ENCODE results near the gene PREX1.

DNA sequence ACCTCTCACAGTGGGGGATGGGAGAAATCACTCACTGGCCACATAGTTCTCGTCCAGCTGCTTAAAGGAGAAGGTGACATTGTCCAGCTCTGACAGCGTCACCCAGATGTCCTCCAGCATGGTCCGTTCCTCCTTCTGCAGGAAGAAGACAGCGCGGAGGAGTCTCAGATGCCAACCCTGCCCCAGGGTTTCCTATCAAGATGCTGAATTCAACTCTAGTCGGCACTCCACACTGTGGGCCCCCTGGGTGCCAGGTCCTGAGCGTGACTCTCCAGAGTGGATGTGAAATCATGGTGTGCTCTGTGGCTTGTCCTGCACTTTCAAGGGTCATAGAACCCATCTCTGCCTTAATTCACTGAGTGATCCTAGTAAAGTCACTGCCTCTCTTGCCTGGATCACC lies 193.2 kb downstream of the PREX1 start:
- TF ChIP-seq POLR2AphosphoS5 (IDR thresholded peaks at IDR 0.05) (no peak), POLR2A (IDR thresholded peaks at IDR 0.05) (no peak), EP300 (IDR thresholded peaks at IDR 0.05) (no peak)
- TF ChIP-seq, protein P1, sequence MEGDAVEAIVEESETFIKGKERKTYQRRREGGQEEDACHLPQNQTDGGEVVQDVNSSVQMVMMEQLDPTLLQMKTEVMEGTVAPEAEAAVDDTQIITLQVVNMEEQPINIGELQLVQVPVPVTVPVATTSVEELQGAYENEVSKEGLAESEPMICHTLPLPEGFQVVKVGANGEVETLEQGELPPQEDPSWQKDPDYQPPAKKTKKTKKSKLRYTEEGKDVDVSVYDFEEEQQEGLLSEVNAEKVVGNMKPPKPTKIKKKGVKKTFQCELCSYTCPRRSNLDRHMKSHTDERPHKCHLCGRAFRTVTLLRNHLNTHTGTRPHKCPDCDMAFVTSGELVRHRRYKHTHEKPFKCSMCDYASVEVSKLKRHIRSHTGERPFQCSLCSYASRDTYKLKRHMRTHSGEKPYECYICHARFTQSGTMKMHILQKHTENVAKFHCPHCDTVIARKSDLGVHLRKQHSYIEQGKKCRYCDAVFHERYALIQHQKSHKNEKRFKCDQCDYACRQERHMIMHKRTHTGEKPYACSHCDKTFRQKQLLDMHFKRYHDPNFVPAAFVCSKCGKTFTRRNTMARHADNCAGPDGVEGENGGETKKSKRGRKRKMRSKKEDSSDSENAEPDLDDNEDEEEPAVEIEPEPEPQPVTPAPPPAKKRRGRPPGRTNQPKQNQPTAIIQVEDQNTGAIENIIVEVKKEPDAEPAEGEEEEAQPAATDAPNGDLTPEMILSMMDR (IDR thresholded peaks at IDR 0.05), result no peak
